ENCODE results near the gene SLC19A1. TPM values are rescaled to one million over a fixed set of nuclear protein-coding genes. Genes with fewer than 3 reads are reported as not detected.

Gene SLC19A1
- polyA plus RNA-seq, 1 of the 3 experiments (the other 2 are of a cell fraction), result 15.0 TPM

DNA sequence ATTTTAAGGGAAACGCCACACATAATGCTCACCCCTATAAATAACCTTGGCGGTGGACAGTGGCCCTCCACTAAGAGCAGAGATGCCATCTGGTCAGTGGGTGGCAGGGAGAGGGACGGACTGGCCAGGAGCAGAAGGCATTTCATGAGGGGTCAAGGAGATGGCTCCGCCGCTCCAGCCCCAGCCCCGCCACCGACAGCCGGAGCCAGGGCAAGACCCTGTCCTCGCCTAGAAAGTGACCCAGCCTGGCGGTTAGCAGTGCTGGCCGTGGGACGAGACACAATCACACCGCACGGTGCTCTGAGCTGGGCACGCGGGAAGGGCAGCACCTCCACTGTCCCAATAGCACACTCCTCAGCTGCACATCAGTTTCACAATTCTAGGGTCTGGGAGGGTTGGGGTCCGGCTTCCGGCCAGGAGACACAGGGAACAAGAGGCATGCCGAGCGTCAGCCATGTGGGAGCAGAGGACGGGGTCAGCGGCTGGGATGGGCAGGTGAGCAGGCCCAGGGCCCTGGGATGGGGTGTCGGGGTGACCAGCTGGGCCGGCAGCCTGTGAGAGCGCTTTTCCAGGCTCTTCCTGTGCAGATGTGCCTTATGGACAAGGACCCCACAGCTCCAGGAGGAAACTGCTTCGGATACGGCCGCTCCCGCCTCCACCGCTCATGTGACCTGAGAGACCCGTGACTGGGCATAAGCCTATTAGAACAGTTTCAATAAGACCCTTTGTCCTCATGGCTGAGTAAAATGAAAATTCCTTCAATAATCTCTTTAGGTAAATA lies 5.7 kb downstream of the SLC19A1 start (continued):
- TF ChIP-seq ZBTB33 (IDR thresholded peaks at IDR 0.05; ENCODE audit: borderline replicate concordance, low read depth), result no peak
- no peak for TF ChIP-seq ELF1 (IDR thresholded peaks at IDR 0.05)

DNA sequence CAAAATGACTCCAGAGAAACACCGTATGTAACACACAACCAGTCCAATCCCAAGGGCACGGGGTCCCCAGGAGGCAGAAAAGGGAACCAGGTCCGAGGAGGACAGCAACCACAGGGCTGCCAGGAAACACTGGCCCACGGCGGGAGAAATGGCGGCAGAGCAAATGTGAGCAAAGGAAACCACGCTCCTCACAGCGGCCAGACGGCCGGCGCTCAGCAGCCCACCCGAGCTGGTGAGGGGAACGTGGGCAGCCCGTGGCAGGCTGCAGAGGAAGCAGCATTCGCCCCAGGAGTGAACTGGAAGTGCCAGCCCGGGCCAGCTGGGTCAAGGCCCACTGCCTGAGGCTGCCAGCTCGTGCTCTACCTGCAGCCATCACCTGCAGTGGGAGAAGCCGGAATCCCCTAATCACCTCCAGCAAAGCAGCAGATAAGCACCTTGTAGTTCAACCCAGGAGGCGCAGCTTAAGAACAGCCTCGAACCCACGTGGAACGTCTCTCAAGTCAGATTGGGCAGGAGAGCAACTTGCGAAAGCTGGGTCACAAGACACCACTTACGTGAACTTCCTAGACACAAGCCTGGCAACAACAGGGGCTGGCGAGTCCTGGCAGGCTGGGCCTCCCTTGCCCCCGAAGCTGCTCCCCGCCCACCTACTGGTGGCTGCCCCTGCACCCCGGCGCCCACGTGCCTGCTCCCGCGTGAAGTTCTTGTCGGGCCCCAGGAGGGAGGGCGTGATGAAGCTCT lies 6.7 kb downstream of the SLC19A1 start:
- H3K36me3 ChIP-seq (replicated peaks in 1 of 2; ENCODE audit: control insufficient read depth in 1 of 2, insufficient read depth in 2 of 2, low read length in 1 of 2), result peaks cover 0 to 15% of the 10 kb centered on the region in 2 experiments
- H3F3A ChIP-seq (replicated peaks; ENCODE audit: insufficient read depth), result no peaks in the 10 kb centered on the region
- no peaks in the 10 kb centered on the region for H3K9me3 ChIP-seq
- CTCF ChIA-PET, result interaction anchor here (1.0 to 1.7 kb wide), 3 partner anchors 15 to 341 kb away, joined by 3 to 4 read pairs (median 3); no protein-coding TSS in a partner anchor
- no peak overlapping the region for H3K4me3 ChIP-seq (ENCODE audit: low read depth in 2 of 2, low read length in 1 of 2)
- POLR2A ChIA-PET, result no interaction called here
- H3K4me2 ChIP-seq, result no peak overlapping the region
- no peaks in the 10 kb centered on the region for H3K9me2 ChIP-seq
- no peak overlapping the region for H2AFZ ChIP-seq (ENCODE audit: low read depth)
- no peak for DNase-seq
- peaks cover 0 to 26% of the 10 kb centered on the region in 2 experiments; a peak in 1 of 4 replicates for H3K4me1 ChIP-seq (ENCODE audit: control insufficient read depth in 1 of 2, insufficient read depth in 2 of 2, low read depth in 1 of 2, low read length in 1 of 2)
- 96% methylated on average over 19 of the region's 34 CpGs for WGBS (ENCODE audit: low lambda C conversion rate)
- no peak overlapping the region for H3K9ac ChIP-seq
- no peaks in the 10 kb centered on the region for H3K27me3 ChIP-seq (ENCODE audit: insufficient read depth)
- H3K27ac ChIP-seq (ENCODE audit: low read depth in 2 of 2, low read length in 1 of 2), result no peak overlapping the region
- peaks cover 10% of the 10 kb centered on the region; the same call in 1 of the 2 replicates for H3K79me2 ChIP-seq (ENCODE audit: insufficient read depth)
- TF ChIP-seq, protein P1, sequence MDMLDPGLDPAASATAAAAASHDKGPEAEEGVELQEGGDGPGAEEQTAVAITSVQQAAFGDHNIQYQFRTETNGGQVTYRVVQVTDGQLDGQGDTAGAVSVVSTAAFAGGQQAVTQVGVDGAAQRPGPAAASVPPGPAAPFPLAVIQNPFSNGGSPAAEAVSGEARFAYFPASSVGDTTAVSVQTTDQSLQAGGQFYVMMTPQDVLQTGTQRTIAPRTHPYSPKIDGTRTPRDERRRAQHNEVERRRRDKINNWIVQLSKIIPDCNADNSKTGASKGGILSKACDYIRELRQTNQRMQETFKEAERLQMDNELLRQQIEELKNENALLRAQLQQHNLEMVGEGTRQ (IDR thresholded peaks at IDR 0.05; ENCODE audit: borderline replicate concordance, low read depth, low read length), result no peak
- TF ChIP-seq MEF2A (IDR thresholded peaks at IDR 0.05; ENCODE audit: borderline replicate concordance, low read depth), result no peak
- no peak for TF ChIP-seq GATA2 (CRISPR knock-in tag; IDR thresholded peaks at IDR 0.05)
- no peak for TF ChIP-seq EZH2phosphoT487 (IDR thresholded peaks at IDR 0.05; ENCODE audit: borderline replicate concordance, low read depth)
- no peak for TF ChIP-seq TCF12 (IDR thresholded peaks at IDR 0.05)
- no peak for TF ChIP-seq RAD21 (IDR thresholded peaks at IDR 0.05; ENCODE audit: low read length)
- no peak for TF ChIP-seq ELF1 (IDR thresholded peaks at IDR 0.05)
- no peak for TF ChIP-seq TAF1 (IDR thresholded peaks at IDR 0.05; ENCODE audit: borderline replicate concordance, low read depth, low read length)
- TF ChIP-seq TEAD4 (IDR thresholded peaks at IDR 0.05; ENCODE audit: borderline replicate concordance, insufficient read depth), result no peak
- no peak for TF ChIP-seq FOXM1 (IDR thresholded peaks at IDR 0.05; ENCODE audit: low read depth)
- no peak for TF ChIP-seq CTCF (IDR thresholded peaks at IDR 0.05)
- no peak for TF ChIP-seq GABPA (IDR thresholded peaks at IDR 0.05; ENCODE audit: low read depth)
- no peak for TF ChIP-seq ZBTB33 (IDR thresholded peaks at IDR 0.05; ENCODE audit: borderline replicate concordance, low read depth)
- no peak for TF ChIP-seq FOSL2 (IDR thresholded peaks at IDR 0.05; ENCODE audit: borderline replicate concordance, low read depth)
- TF ChIP-seq RXRA (IDR thresholded peaks at IDR 0.05; ENCODE audit: borderline replicate concordance, low read depth), result no peak
- H4K20me1 ChIP-seq (ENCODE audit: insufficient read depth), result no peaks in the 10 kb centered on the region

Measured in SK-N-SH (cell line).